MM.1S (cell line): ENCODE results near the gene NUP62.

Experiments used
- DNase-seq: peaks from one replicate; pipeline ENCODE4 v3.0.0-alpha.2; 2015
- H2AFZ ChIP-seq: fragments of 300-600 bp; sonication (generic); 2 replicates; pipeline ENCODE4 v1.6.0; 2016; ENCODE audit warnings: antibody characterized with exemption, low read length
- H3F3A ChIP-seq: fragments of 300-600 bp; sonication (generic); 2 replicates; pipeline ENCODE4 v1.6.1; 2016; ENCODE audit warnings: mild to moderate bottlenecking, antibody characterized with exemption, low read length, moderate library complexity, mixed read lengths; ENCODE audit not compliant: insufficient read depth
- H3K27ac ChIP-seq: fragments of 300-600 bp; sonication (generic); 2 replicates; pipeline ENCODE4 v1.5.1; 2016; ENCODE audit warnings: mild to moderate bottlenecking, low read length
- H3K27me3 ChIP-seq: fragments of 300-600 bp; sonication (generic); replicated peaks from 2 replicates; pipeline ENCODE4 v1.6.0; 2016; ENCODE audit warnings: low read length; ENCODE audit not compliant: insufficient read depth
- H3K36me3 ChIP-seq: fragments of 300-600 bp; sonication (generic); replicated peaks from 2 replicates; pipeline ENCODE4 v1.6.1; 2016; ENCODE audit warnings: mild to moderate bottlenecking, low read length, mixed read lengths; ENCODE audit not compliant: insufficient read depth
- H3K4me1 ChIP-seq: fragments of 300-600 bp; sonication (generic); 2 replicates; pipeline ENCODE4 v1.6.1; 2016; ENCODE audit warnings: low read length, mixed read lengths
- H3K4me2 ChIP-seq: fragments of 300-600 bp; sonication (generic); 2 replicates; pipeline ENCODE4 v1.6.0; 2016; ENCODE audit warnings: low read depth, low read length
- H3K4me3 ChIP-seq: fragments of 300-600 bp; sonication (generic); 2 replicates; pipeline ENCODE4 v1.5.1; 2016; ENCODE audit warnings: low read length, mixed read lengths
- H3K79me2 ChIP-seq: fragments of 300-600 bp; sonication (generic); 2 replicates; pipeline ENCODE4 v1.6.1; 2016; ENCODE audit warnings: mixed run types, low read length, mixed read lengths
- H3K9ac ChIP-seq: fragments of 300-600 bp; sonication (generic); 2 replicates; pipeline ENCODE4 v1.6.1; 2016; ENCODE audit warnings: low read length, mixed read lengths
- H3K9me2 ChIP-seq: fragments of 300-600 bp; sonication (generic); replicated peaks from 2 replicates; pipeline ENCODE4 v1.6.1; 2016; ENCODE audit warnings: mild to moderate bottlenecking, low read length, mixed read lengths; ENCODE audit not compliant: insufficient read depth
- H3K9me3 ChIP-seq: fragments of 300-600 bp; sonication (generic); replicated peaks from 2 replicates; pipeline ENCODE4 v1.6.1; 2016; ENCODE audit warnings: mild to moderate bottlenecking, low read length, mixed read lengths; ENCODE audit not compliant: insufficient read depth
- H4K20me1 ChIP-seq: fragments of 300-600 bp; sonication (generic); 2 replicates; pipeline ENCODE4 v1.6.1; 2016; ENCODE audit warnings: mild to moderate bottlenecking, low read length, moderate library complexity, mixed read lengths; ENCODE audit not compliant: insufficient read depth
- CTCF ChIP-seq: fragments of 300-600 bp; sonication (generic); IDR thresholded peaks from 2 replicates; pipeline ENCODE4 v1.5.1; 2016; ENCODE audit warnings: antibody characterized with exemption, low read length, mixed read lengths
- EZH2 ChIP-seq: fragments of 300-600 bp; sonication (generic); optimal IDR thresholded peaks from 2 replicates; pipeline ENCODE3; 2017; ENCODE audit warnings: low read depth, mild to moderate bottlenecking, antibody characterized with exemption, low read length, mixed read lengths
- EZH2phosphoT487 ChIP-seq: fragments of 300-600 bp; sonication (generic); IDR thresholded peaks from 2 replicates; pipeline ENCODE4 v1.6.1; 2018; ENCODE audit warnings: antibody characterized with exemption, low read length

NUP62 gene

GRCh38 chr19:49918089-49918488 is 11.2 kb downstream of the NUP62 start:
- no peak for DNase-seq
- Histone ChIP-seq H4K20me1 (peaks cover 12% of the 10 kb centered on the region; the same call in 1 of the 2 replicates), H3K4me1 (no peaks in the 10 kb centered on the region), H3K9me2 (no peaks in the 10 kb centered on the region), H3K9ac (no peak overlapping the region), H3K4me3 (no peak overlapping the region), H3K27me3 (no peaks in the 10 kb centered on the region), H3F3A (no peaks in the 10 kb centered on the region), H3K9me3 (no peaks in the 10 kb centered on the region), H3K27ac (no peak overlapping the region), H2AFZ (no peak overlapping the region), H3K36me3 (peaks cover 6% of the 10 kb centered on the region; the same call in 1 of the 2 replicates), H3K79me2 (peaks cover 95% of the 10 kb centered on the region), H3K4me2 (no peak overlapping the region)
- TF ChIP-seq CTCF (no peak), EZH2 (no peak), EZH2phosphoT487 (no peak)

- Histone ChIP-seq H3K36me3 (peaks cover 6% of the 10 kb centered on the region; the same call in 1 of the 2 replicates), H3K4me1 (no peaks in the 10 kb centered on the region), H3K9ac (no peak overlapping the region), H3F3A (no peaks in the 10 kb centered on the region), H3K79me2 (peaks cover 92% of the 10 kb centered on the region), H3K9me3 (no peaks in the 10 kb centered on the region), H3K27me3 (no peaks in the 10 kb centered on the region), H2AFZ (no peak overlapping the region), H3K4me3 (no peak overlapping the region), H3K9me2 (no peaks in the 10 kb centered on the region), H3K27ac (no peak overlapping the region), H3K4me2 (no peak overlapping the region), H4K20me1 (peaks cover 12% of the 10 kb centered on the region; the same call in 1 of the 2 replicates)
- no peak for DNase-seq
- TF ChIP-seq CTCF = 0 out of 2 replicates have a peak, but pooled peaks have one; percentile 12
- no peak for TF ChIP-seq EZH2phosphoT487
These were observed 12.2 kb downstream of the NUP62 start for GRCh38 chr19:49916839-49917733.

- no peaks in the 10 kb centered on the region for H3K27me3 ChIP-seq
- no peak overlapping the region for H3K9ac ChIP-seq
- H4K20me1 ChIP-seq = peaks cover 9% of the 10 kb centered on the region; the same call in 1 of the 2 replicates
- no peaks in the 10 kb centered on the region for H3K9me3 ChIP-seq
- H3F3A ChIP-seq = no peaks in the 10 kb centered on the region
- H3K27ac ChIP-seq = no peak overlapping the region
- peaks cover 6% of the 10 kb centered on the region; the same call in 1 of the 2 replicates for H3K36me3 ChIP-seq
- DNase-seq = no peak
- H3K9me2 ChIP-seq = no peaks in the 10 kb centered on the region
- H3K4me1 ChIP-seq = no peaks in the 10 kb centered on the region
- no peak overlapping the region for H3K4me3 ChIP-seq
- H2AFZ ChIP-seq = no peak overlapping the region
- TF ChIP-seq CTCF (0 out of 2 replicates have a peak, but pooled peaks have one; percentile 9), EZH2 (no peak), EZH2phosphoT487 (no peak)
- H3K79me2 ChIP-seq = peaks cover 87% of the 10 kb centered on the region
- H3K4me2 ChIP-seq = no peak overlapping the region
These were observed 14.0 kb downstream of the NUP62 start for GRCh38 chr19:49915271-49915670.
